ENCODE measurements around the gene FLOT1.

DNA sequence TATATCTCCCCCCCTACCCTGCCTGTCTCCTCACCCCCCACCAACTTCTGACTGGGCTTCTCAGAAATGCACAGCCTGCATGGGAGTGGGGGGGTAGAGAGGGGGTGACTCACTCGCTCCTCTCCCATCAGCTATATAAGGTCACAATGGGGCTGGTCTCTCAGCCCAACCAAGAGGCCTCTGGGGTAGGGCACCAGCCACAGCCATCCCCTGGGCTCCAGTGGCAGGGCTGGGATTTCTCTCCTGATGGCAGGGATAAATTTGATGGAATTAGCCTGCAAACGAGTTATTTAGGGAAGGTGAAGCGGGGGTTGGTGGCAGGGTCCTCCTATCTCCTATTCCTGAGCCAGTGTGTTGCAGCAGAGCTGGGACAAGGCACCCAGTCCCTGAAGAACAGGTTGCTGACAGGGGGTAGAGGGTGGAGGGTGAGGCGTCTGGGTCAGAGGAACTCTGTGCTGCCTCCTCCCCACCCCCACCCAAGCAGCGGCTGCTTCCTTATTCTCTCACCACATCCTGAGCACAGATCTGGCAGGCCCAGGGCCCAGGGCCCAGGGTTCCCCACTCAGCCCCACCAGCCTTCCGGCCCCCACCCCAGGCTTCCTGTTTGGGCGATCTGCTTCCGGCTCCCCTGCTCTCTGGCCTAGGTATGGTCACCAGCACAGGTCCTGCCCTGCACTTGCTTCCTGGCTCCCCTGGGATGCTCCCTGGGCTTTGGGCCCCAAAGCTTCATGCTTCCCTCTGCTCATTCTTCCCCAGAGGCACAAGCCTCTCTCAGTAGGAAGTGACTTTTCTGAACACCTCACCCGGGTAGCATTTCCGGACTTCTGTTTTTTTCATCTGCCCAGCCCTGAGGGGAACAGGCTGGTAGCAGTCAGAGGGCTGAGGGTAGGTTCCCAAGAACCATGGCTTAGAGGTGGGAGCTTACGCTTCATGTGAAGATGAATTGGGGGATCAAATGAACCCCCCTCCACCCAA, 60.1 kb downstream of the FLOT1 start:
- no peak for TF ChIP-seq CTCF (IDR thresholded peaks at IDR 0.05 in 4 of 5, conservative IDR thresholded peaks at IDR 0.05 in 1 of 5)
- peak in 1 of 2 donors; percentile 20 for TF ChIP-seq POLR2A (IDR thresholded peaks at IDR 0.05)
